ENCODE measurements around the gene RNF169.

- no peak for TF ChIP-seq POLR2AphosphoS5 (IDR thresholded peaks at IDR 0.05; ENCODE audit: borderline replicate concordance, low read depth, low read length)
- TF ChIP-seq FOXP2 (optimal IDR thresholded peaks at IDR 0.05; ENCODE audit: control extremely low read depth, extremely low read length, insufficient read depth) = no peak
- TF ChIP-seq EZH2 (IDR thresholded peaks at IDR 0.05) = no peak
Observed at GRCh38 chr11:74713686-74714085, 35.0 kb upstream of the RNF169 start.

Data from SK-N-MC (cell line).